ENCODE measurements around the gene AK9.

- TF ChIP-seq EZH2 (IDR thresholded peaks at IDR 0.05) (no peak), FOXP2 (optimal IDR thresholded peaks at IDR 0.05; ENCODE audit: control extremely low read depth, extremely low read length, insufficient read depth) (no peak)
These were observed 12.8 kb downstream of the AK9 start for GRCh38 chr6:109678240-109678639.

Measured in SK-N-MC (cell line).